HEK293T (cell line): ENCODE data around the gene ANKS1B.

Source experiments
- CTCF ChIA-PET: fragments of 350-600 bp; formaldehyde crosslinking; extraction: SDS; loops from one replicate; lab custom pipeline; 2021; ENCODE audit warnings: antibody characterized with exemption, inconsistent platforms; lab: Yijun Ruan, JAX
- POLR2A ChIA-PET: fragments of 350-600 bp; formaldehyde crosslinking; extraction: SDS; loops from one replicate; lab custom pipeline; 2020; ENCODE audit warnings: antibody characterized with exemption, inconsistent platforms; lab: Yijun Ruan, JAX
- DNase-seq: peaks from one replicate; pipeline ENCODE4 v3.0.0; 2012; ENCODE audit warnings: mixed read lengths; ENCODE audit errors: extremely low spot score
- ARNT ChIP-seq: fragments of 450-650 bp; IDR thresholded peaks from 2 replicates; pipeline ENCODE4 v1.6.1; 2017; ENCODE audit warnings: mild to moderate bottlenecking
- BHLHE40 ChIP-seq: fragments of 450-650 bp; IDR thresholded peaks from 2 replicates; pipeline ENCODE4 v1.6.1; 2016; ENCODE audit warnings: mild to moderate bottlenecking, moderate library complexity, borderline replicate concordance
- CTBP1 ChIP-seq: fragments of 450-650 bp; IDR thresholded peaks from 2 replicates; pipeline ENCODE4 v1.6.1; 2016; ENCODE audit warnings: borderline replicate concordance
- ELF4 ChIP-seq: fragments of 450-650 bp; IDR thresholded peaks from 2 replicates; pipeline ENCODE4 v1.6.1; 2017; ENCODE audit warnings: antibody characterized with exemption
- FOXA1 ChIP-seq: fragments of 450-650 bp; IDR thresholded peaks from 2 replicates; pipeline ENCODE4 v1.6.1; 2016; ENCODE audit warnings: mild to moderate bottlenecking
- FOXK2 ChIP-seq: fragments of 450-650 bp; IDR thresholded peaks from 2 replicates; pipeline ENCODE4 v1.6.1; 2016; ENCODE audit warnings: mild to moderate bottlenecking
- FOXM1 ChIP-seq: fragments of 450-650 bp; IDR thresholded peaks from 2 replicates; pipeline ENCODE4 v1.6.1; 2017; ENCODE audit warnings: mild to moderate bottlenecking, borderline replicate concordance
- HDGF ChIP-seq: fragments of 450-650 bp; IDR thresholded peaks from 2 replicates; pipeline ENCODE4 v1.6.1; 2017; ENCODE audit warnings: antibody characterized with exemption, borderline replicate concordance
- L3MBTL2 ChIP-seq: fragments of 450-650 bp; conservative IDR thresholded peaks from 2 replicates; pipeline ENCODE4 v1.6.1; 2016; ENCODE audit warnings: mild to moderate bottlenecking
- LEF1 ChIP-seq: fragments of 450-650 bp; IDR thresholded peaks from 2 replicates; pipeline ENCODE4 v1.6.1; 2017; ENCODE audit warnings: mild to moderate bottlenecking, borderline replicate concordance
- NFRKB ChIP-seq: fragments of 450-650 bp; IDR thresholded peaks from 2 replicates; pipeline ENCODE4 v1.6.1; 2016; ENCODE audit warnings: mild to moderate bottlenecking, moderate library complexity
- PKNOX1 ChIP-seq: fragments of 450-650 bp; IDR thresholded peaks from 2 replicates; pipeline ENCODE4 v1.6.1; 2016
- SP1 ChIP-seq: fragments of 450-650 bp; IDR thresholded peaks from 2 replicates; pipeline ENCODE4 v1.6.1; 2017
- SUZ12 ChIP-seq: fragments of 450-650 bp; IDR thresholded peaks from 2 replicates; pipeline ENCODE4 v1.6.1; 2016; ENCODE audit warnings: mild to moderate bottlenecking
- TARDBP ChIP-seq: fragments of 450-650 bp; IDR thresholded peaks from 2 replicates; pipeline ENCODE4 v1.6.1; 2016
- ZNF384 ChIP-seq: fragments of 450-650 bp; IDR thresholded peaks from 2 replicates; pipeline ENCODE4 v1.6.1; 2016

Gene ANKS1B

GRCh38 chr12:99901181-99901580 is 83.6 kb downstream of the ANKS1B start:
- DNase-seq = no peak
- ChIA-PET POLR2A (no interaction called here), CTCF (no interaction called here)
- no peak for TF ChIP-seq L3MBTL2
- no peak for TF ChIP-seq ARNT
- no peak for TF ChIP-seq CTBP1
- TF ChIP-seq SUZ12 = no peak
- no peak for TF ChIP-seq LEF1
- no peak for TF ChIP-seq NFRKB
- TF ChIP-seq PKNOX1 = no peak
- no peak for TF ChIP-seq FOXK2
- TF ChIP-seq ZNF384 = no peak
- TF ChIP-seq BHLHE40 = no peak
- no peak for TF ChIP-seq TARDBP
- TF ChIP-seq HDGF = no peak
- TF ChIP-seq FOXM1 = no peak
- no peak for TF ChIP-seq ELF4
- no peak for TF ChIP-seq SP1
- TF ChIP-seq FOXA1 = no peak

- CTCF ChIA-PET = no interaction called here
- POLR2A ChIA-PET = no interaction called here
- no peak for TF ChIP-seq CTBP1
- DNase-seq = no peak
Observed at GRCh38 chr12:99898645-99899044, 86.1 kb downstream of the ANKS1B start.

GRCh38 chr12:99879439-99879838 is 105.3 kb downstream of the ANKS1B start:
- ChIA-PET CTCF (no interaction called here), POLR2A (no interaction called here)
- DNase-seq = no peak
- TF ChIP-seq ELF4 (no peak), FOXM1 (no peak), PKNOX1 (no peak), NFRKB (no peak), BHLHE40 (no peak), FOXK2 (no peak), L3MBTL2 (no peak), HDGF (no peak), CTBP1 (no peak)

- ChIA-PET POLR2A (no interaction called here), CTCF (no interaction called here)
- no peak for TF ChIP-seq PKNOX1
- no peak for TF ChIP-seq ARNT
- TF ChIP-seq FOXK2 = no peak
- TF ChIP-seq L3MBTL2 = no peak
- TF ChIP-seq TARDBP = no peak
- no peak for TF ChIP-seq SUZ12
- no peak for TF ChIP-seq CTBP1
- no peak for TF ChIP-seq ELF4
- TF ChIP-seq LEF1 = no peak
- TF ChIP-seq FOXA1 = no peak
- no peak for TF ChIP-seq ZNF384
- no peak for TF ChIP-seq FOXM1
- TF ChIP-seq HDGF = no peak
- TF ChIP-seq BHLHE40 = no peak
- TF ChIP-seq SP1 = no peak
- no peak for TF ChIP-seq NFRKB
- no peak for DNase-seq
Observed at GRCh38 chr12:99875081-99875480, 109.7 kb downstream of the ANKS1B start.

- TF ChIP-seq NFRKB (no peak), LEF1 (no peak), L3MBTL2 (no peak), FOXA1 (no peak), HDGF (no peak), TARDBP (no peak), SP1 (no peak), PKNOX1 (no peak), SUZ12 (no peak)
- CTCF ChIA-PET = no interaction called here
- DNase-seq = no peak
- POLR2A ChIA-PET = no interaction called here
Observed at GRCh38 chr12:99870085-99870484, 114.7 kb downstream of the ANKS1B start.

GRCh38 chr12:99861731-99862130 is 123.0 kb downstream of the ANKS1B start:
- ChIA-PET POLR2A (no interaction called here), CTCF (no interaction called here)
- TF ChIP-seq TARDBP = no peak
- TF ChIP-seq ARNT = no peak
- no peak for TF ChIP-seq FOXM1
- TF ChIP-seq FOXA1 = no peak
- no peak for DNase-seq

- DNase-seq = no peak
- no peak for TF ChIP-seq NFRKB
- no peak for TF ChIP-seq CTBP1
- TF ChIP-seq LEF1 = no peak
- no peak for TF ChIP-seq FOXK2
- POLR2A ChIA-PET = no interaction called here
- CTCF ChIA-PET = no interaction called here
Observed at GRCh38 chr12:99859126-99859525, 125.6 kb downstream of the ANKS1B start.
